Amniotic epithelial cell (primary cell): ENCODE measurements around the gene ARHGAP19.
"Not testable (repeated sequence)": the region's sequence is repeated elsewhere in the genome, so short reads cannot be mapped to it uniquely, and the experiment has no call there.

Experiments used
- DNase-seq: peaks from one replicate; pipeline ENCODE4 v3.0.0-alpha.2; 2010; ENCODE audit warnings: low read depth

The ARHGAP19 gene

GRCh38 chr10:97280783-97281182 lies 11.7 kb downstream of the ARHGAP19 start:
- DNase-seq: no peak

- peak; percentile 78 for DNase-seq
Observed at GRCh38 chr10:97279121-97279815, 13.2 kb downstream of the ARHGAP19 start.

- peak; percentile 90 for DNase-seq
Observed at GRCh38 chr10:97278491-97278989, 13.9 kb downstream of the ARHGAP19 start.

GRCh38 chr10:97277551-97277950 lies 14.9 kb downstream of the ARHGAP19 start:
- no peak for DNase-seq

- no peak for DNase-seq
Observed at GRCh38 chr10:97274828-97275227, 17.6 kb downstream of the ARHGAP19 start.

- no peak for DNase-seq
Observed at GRCh38 chr10:97273700-97274099, 18.7 kb downstream of the ARHGAP19 start.

- peak; percentile 33 for DNase-seq
Observed at GRCh38 chr10:97270523-97271154, 21.8 kb downstream of the ARHGAP19 start.

GRCh38 chr10:97267671-97268070 lies 24.8 kb downstream of the ARHGAP19 start:
- no peak for DNase-seq

GRCh38 chr10:97265095-97265494 lies 27.3 kb downstream of the ARHGAP19 start:
- not testable (repeated sequence) for DNase-seq

GRCh38 chr10:97263971-97264370 lies 28.5 kb downstream of the ARHGAP19 start:
- no peak for DNase-seq

- DNase-seq: no peak
Observed at GRCh38 chr10:97261656-97262055, 30.8 kb downstream of the ARHGAP19 start.

GRCh38 chr10:97261183-97261582 lies 31.3 kb downstream of the ARHGAP19 start:
- DNase-seq: no peak

- DNase-seq: no peak
Observed at GRCh38 chr10:97259119-97259518, 33.3 kb downstream of the ARHGAP19 start.

GRCh38 chr10:97256356-97256755 lies 36.1 kb downstream of the ARHGAP19 start:
- no peak for DNase-seq

- no peak for DNase-seq
Observed at GRCh38 chr10:97255512-97256293, 36.7 kb downstream of the ARHGAP19 start.

GRCh38 chr10:97254694-97255093 lies 37.7 kb downstream of the ARHGAP19 start:
- DNase-seq: no peak

GRCh38 chr10:97250952-97251351 lies 41.5 kb downstream of the ARHGAP19 start:
- no peak for DNase-seq

GRCh38 chr10:97243836-97244235 lies 48.6 kb downstream of the ARHGAP19 start:
- DNase-seq: no peak

- DNase-seq: no peak
Observed at GRCh38 chr10:97238855-97239254, 53.6 kb downstream of the ARHGAP19 start.

GRCh38 chr10:97235353-97235752 lies 57.1 kb downstream of the ARHGAP19 start:
- DNase-seq: no peak

GRCh38 chr10:97234400-97234799 lies 58.0 kb downstream of the ARHGAP19 start:
- peak; percentile 45 for DNase-seq

GRCh38 chr10:97230146-97230545 lies 62.3 kb downstream of the ARHGAP19 start:
- DNase-seq: peak; percentile 9
